Measurements from ENCODE around the gene LOC101059915. TPM values are rescaled to one million over a fixed set of nuclear protein-coding genes. Genes with fewer than 3 reads are reported as not detected.

The LOC101059915 gene

Other genes starting within 250 kb of the LOC101059915 start
- gene OGT, start 134.4 kb upstream of the LOC101059915 start, total RNA-seq = 100 to 1,000 TPM; 140 to 308 (median 220) TPM
- gene GCNA, start 89.1 kb upstream of the LOC101059915 start, total RNA-seq = 10 to 100 TPM in 13 of 120 experiments, 1 to 10 TPM in 107; 2.3 to 23.0 (median 6.1) TPM
- under 1 TPM in 3 of 120 experiments, not detected in 117; 0.28 to 0.63 (median 0.34) TPM for gene CXCR3, start 49.0 kb upstream of the LOC101059915 start, total RNA-seq
- gene CXorf49, start 50.7 kb downstream of the LOC101059915 start, total RNA-seq = not detected
- not detected for gene CXorf49B, start 95.8 kb downstream of the LOC101059915 start, total RNA-seq
- 10 to 100 TPM in 84 of 120 experiments, 1 to 10 TPM in 36; 4.1 to 25.7 (median 11.2) TPM for gene NHSL2, start 243.3 kb downstream of the LOC101059915 start, total RNA-seq

Measured in dorsolateral prefrontal cortex (tissue), 118 donors.